GM19193 (cell line): Measurements from ENCODE around the gene PSTPIP1.

Source experiments
- POLR2A ChIP-seq: IDR thresholded peaks from 4 replicates; pipeline ENCODE4 v1.6.1; 2011; ENCODE audit not compliant: insufficient read depth, insufficient read length; ENCODE audit errors: extremely low read depth

PSTPIP1 gene

GRCh38 chr15:77048135-77048876 lies 53.4 kb downstream of the PSTPIP1 start:
- no peak for TF ChIP-seq POLR2A

- no peak for TF ChIP-seq POLR2A
Measured at GRCh38 chr15:77052556-77052955, 57.6 kb downstream of the PSTPIP1 start.

GRCh38 chr15:77053709-77054108 lies 58.8 kb downstream of the PSTPIP1 start:
- no peak for TF ChIP-seq POLR2A

- TF ChIP-seq POLR2A, result no peak
Measured at GRCh38 chr15:77057072-77057471, 62.1 kb downstream of the PSTPIP1 start.

GRCh38 chr15:77057685-77058084 lies 62.8 kb downstream of the PSTPIP1 start:
- TF ChIP-seq POLR2A, result no peak

GRCh38 chr15:77058468-77058867 lies 63.5 kb downstream of the PSTPIP1 start:
- no peak for TF ChIP-seq POLR2A

GRCh38 chr15:77059786-77060361 lies 64.9 kb downstream of the PSTPIP1 start:
- no peak for TF ChIP-seq POLR2A

GRCh38 chr15:77060546-77060945 lies 65.6 kb downstream of the PSTPIP1 start:
- no peak for TF ChIP-seq POLR2A

- TF ChIP-seq POLR2A, result no peak
Measured at GRCh38 chr15:77063249-77063648, 68.3 kb downstream of the PSTPIP1 start.

GRCh38 chr15:77064063-77064462 lies 69.1 kb downstream of the PSTPIP1 start:
- no peak for TF ChIP-seq POLR2A

- TF ChIP-seq POLR2A, result no peak
Measured at GRCh38 chr15:77064539-77065308, 69.8 kb downstream of the PSTPIP1 start.

GRCh38 chr15:77066971-77067690 lies 72.2 kb downstream of the PSTPIP1 start:
- no peak for TF ChIP-seq POLR2A

GRCh38 chr15:77067691-77068367 lies 72.9 kb downstream of the PSTPIP1 start:
- TF ChIP-seq POLR2A, result no peak

- no peak for TF ChIP-seq POLR2A
Measured at GRCh38 chr15:77068633-77069032, 73.7 kb downstream of the PSTPIP1 start.

- TF ChIP-seq POLR2A, result no peak
Measured at GRCh38 chr15:77069521-77070121, 74.7 kb downstream of the PSTPIP1 start.

- no peak for TF ChIP-seq POLR2A
Measured at GRCh38 chr15:77070180-77070494, 75.2 kb downstream of the PSTPIP1 start.
